KMS-11 (cell line): ENCODE data around the gene ALDH4A1.

Experiments used
- H2AFZ ChIP-seq: fragments of 200-600 bp; sonication (generic); 2 replicates; pipeline ENCODE4 v1.6.1; 2016; ENCODE audit warnings: antibody characterized with exemption, mixed run types, low read depth
- H3K27ac ChIP-seq: fragments of 200-600 bp; sonication (generic); 2 replicates; pipeline ENCODE4 v1.6.1; 2016; ENCODE audit warnings: mild to moderate bottlenecking, mixed run types
- H3K27me3 ChIP-seq: fragments of 200-600 bp; sonication (generic); 2 replicates; pipeline ENCODE4 v1.6.1; 2017; ENCODE audit warnings: mild to moderate bottlenecking, low read depth, mixed run types, moderate library complexity; ENCODE audit not compliant: insufficient read depth
- H3K36me3 ChIP-seq: fragments of 200-600 bp; sonication (generic); 2 replicates; pipeline ENCODE4 v1.6.1; 2017; ENCODE audit warnings: mild to moderate bottlenecking, mixed run types; ENCODE audit not compliant: insufficient read depth
- H3K4me1 ChIP-seq: fragments of 200-600 bp; sonication (generic); 2 replicates; pipeline ENCODE4 v1.6.1; 2016; ENCODE audit warnings: mild to moderate bottlenecking, low read depth, mixed run types; ENCODE audit not compliant: poor library complexity, severe bottlenecking
- H3K4me2 ChIP-seq: fragments of 200-600 bp; sonication (generic); 2 replicates; pipeline ENCODE4 v1.7.0; 2016; ENCODE audit warnings: mild to moderate bottlenecking, mixed run types
- H3K4me3 ChIP-seq: fragments of 200-600 bp; sonication (generic); IDR thresholded peaks from 2 replicates; pipeline ENCODE4 v1.6.1; 2017; ENCODE audit warnings: low read depth, low read length, mixed read lengths; ENCODE audit not compliant: insufficient read depth
- H3K79me2 ChIP-seq: fragments of 200-600 bp; sonication (generic); 2 replicates; pipeline ENCODE4 v1.6.1; 2016; ENCODE audit warnings: low read depth, mixed run types; ENCODE audit not compliant: insufficient read depth
- H3K9ac ChIP-seq: fragments of 200-600 bp; sonication (generic); 2 replicates; pipeline ENCODE4 v1.6.1; 2016; ENCODE audit warnings: mild to moderate bottlenecking, mixed run types
- H4K20me1 ChIP-seq: fragments of 200-600 bp; sonication (generic); 2 replicates; pipeline ENCODE4 v1.6.1; 2016; ENCODE audit warnings: mild to moderate bottlenecking, mixed run types; ENCODE audit not compliant: insufficient read depth
- CTCF ChIP-seq: fragments of 200-600 bp; sonication (generic); conservative IDR thresholded peaks from 2 replicates; pipeline ENCODE4 v1.6.1; 2017; ENCODE audit warnings: low read depth, mild to moderate bottlenecking, antibody characterized with exemption, low read length, moderate library complexity, mixed read lengths

Gene ALDH4A1

GRCh38 chr1:18912550-18912949 is 10.2 kb upstream of the ALDH4A1 start:
- Histone ChIP-seq H3K9ac (no peak overlapping the region), H3K4me3 (no peak overlapping the region), H4K20me1 (no peaks in the 10 kb centered on the region), H3K4me1 (no peaks in the 10 kb centered on the region), H3K27me3 (peaks cover 7% of the 10 kb centered on the region; the same call in 1 of the 2 replicates), H3K79me2 (no peaks in the 10 kb centered on the region), H3K4me2 (no peak overlapping the region), H2AFZ (no peak overlapping the region), H3K27ac (no peak overlapping the region), H3K36me3 (no peaks in the 10 kb centered on the region)
- TF ChIP-seq CTCF, result no peak

GRCh38 chr1:18908911-18909771 is 6.8 kb upstream of the ALDH4A1 start:
- Histone ChIP-seq H3K27ac (no peak overlapping the region), H3K27me3 (peaks cover 8% of the 10 kb centered on the region; the same call in 1 of the 2 replicates), H3K9ac (no peak overlapping the region), H3K4me1 (no peaks in the 10 kb centered on the region), H3K79me2 (no peaks in the 10 kb centered on the region), H2AFZ (no peak overlapping the region), H3K4me3 (no peak overlapping the region), H3K36me3 (no peaks in the 10 kb centered on the region), H4K20me1 (no peaks in the 10 kb centered on the region), H3K4me2 (no peak overlapping the region)
- no peak for TF ChIP-seq CTCF

GRCh38 chr1:18907917-18908845 is 5.8 kb upstream of the ALDH4A1 start:
- no peak overlapping the region for H3K4me3 ChIP-seq
- H3K4me1 ChIP-seq, result no peaks in the 10 kb centered on the region
- peaks cover 18% of the 10 kb centered on the region for H3K27me3 ChIP-seq
- no peaks in the 10 kb centered on the region for H3K79me2 ChIP-seq
- no peak overlapping the region for H2AFZ ChIP-seq
- no peak overlapping the region for H3K4me2 ChIP-seq
- no peaks in the 10 kb centered on the region for H3K36me3 ChIP-seq
- H4K20me1 ChIP-seq, result no peaks in the 10 kb centered on the region
- no peak overlapping the region for H3K9ac ChIP-seq
- H3K27ac ChIP-seq, result no peak overlapping the region
- no peak for TF ChIP-seq CTCF

GRCh38 chr1:18907021-18907916 is 4.9 kb upstream of the ALDH4A1 start:
- Histone ChIP-seq H3K4me3 (no peak overlapping the region), H3K79me2 (no peaks in the 10 kb centered on the region), H2AFZ (no peak overlapping the region), H3K27me3 (peaks cover 24% of the 10 kb centered on the region), H3K27ac (no peak overlapping the region), H4K20me1 (no peaks in the 10 kb centered on the region), H3K36me3 (no peaks in the 10 kb centered on the region), H3K4me1 (no peaks in the 10 kb centered on the region), H3K4me2 (no peak overlapping the region), H3K9ac (no peak overlapping the region)
- TF ChIP-seq CTCF, result peak; percentile 89
